ENCODE data around the gene PDGFA.

Gene PDGFA

GRCh38 chr7:457814-458510 is 61.7 kb downstream of the PDGFA start:
- DNase-seq: no peak

GRCh38 chr7:455110-455928 is 64.3 kb downstream of the PDGFA start:
- DNase-seq: no peak

DNA sequence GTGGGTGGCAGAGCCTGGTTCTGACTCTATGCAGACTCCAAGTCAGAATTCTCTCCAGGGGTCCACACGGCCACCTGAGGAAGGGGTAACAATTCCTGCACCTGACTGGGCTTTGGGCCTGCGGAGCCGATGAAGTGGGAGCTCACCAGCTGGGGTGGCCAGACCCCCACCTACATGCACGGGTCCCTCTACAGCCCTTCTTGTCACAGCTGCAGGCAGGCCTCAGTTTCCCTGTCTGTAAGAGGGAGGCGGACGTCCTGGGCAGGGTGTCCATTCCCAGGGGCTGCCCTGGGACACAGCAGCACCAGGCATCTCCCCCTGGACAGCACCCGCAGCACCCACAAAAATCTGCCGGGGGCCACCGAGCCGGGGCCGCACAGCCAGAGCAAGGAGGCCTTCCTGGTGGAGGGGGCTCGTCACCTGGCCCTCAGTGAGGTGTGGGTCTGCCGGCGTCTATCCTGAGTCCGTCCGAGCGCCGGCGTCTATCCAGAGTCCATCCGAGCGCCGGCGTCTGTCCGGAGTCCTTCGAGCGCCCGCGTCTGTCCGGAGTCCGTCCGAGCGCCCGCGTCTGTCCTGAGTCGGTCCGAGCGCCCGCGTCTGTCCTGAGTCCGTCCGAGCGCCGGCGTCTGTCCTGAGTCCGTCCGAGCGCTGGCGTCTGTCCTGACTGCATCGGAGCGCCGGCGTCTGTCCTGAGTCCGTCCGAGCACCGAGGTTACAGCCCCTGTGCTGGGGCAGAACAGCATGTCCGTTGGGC is 65.1 kb downstream of the PDGFA start:
- no peak for DNase-seq

DNA sequence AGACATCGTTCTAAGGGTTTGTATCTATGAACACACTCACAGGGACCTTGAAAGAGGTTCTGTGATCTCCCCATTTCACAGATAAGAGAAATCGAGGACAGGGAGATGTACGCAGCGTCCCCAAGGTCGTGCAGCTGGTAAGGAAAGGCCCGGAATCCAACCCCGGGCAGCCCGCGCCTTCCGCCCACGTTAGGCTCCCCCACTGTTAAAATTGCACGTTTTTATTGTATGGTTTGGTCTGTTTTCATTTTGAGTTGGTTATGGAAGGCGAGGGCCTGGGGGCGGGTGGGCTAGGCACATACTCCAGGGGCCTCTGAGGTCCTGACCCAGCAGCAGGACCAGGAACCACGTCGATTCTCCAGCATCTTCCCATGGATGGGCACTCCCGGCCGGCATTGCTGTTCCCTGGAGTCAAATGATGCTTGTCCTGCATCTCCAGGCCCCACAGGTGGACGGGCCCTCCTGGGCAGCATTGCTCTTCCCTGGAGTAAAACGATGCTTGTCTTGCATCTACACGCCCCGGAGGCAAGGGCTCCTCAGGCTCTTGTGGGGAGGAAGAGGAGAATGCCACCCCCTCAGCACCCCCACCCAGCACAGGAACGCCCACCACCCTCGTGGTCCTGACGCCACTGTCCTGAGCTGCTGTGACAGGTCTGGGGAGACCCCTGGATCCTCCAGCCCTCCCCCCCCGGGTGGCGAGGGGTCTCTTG is 65.9 kb downstream of the PDGFA start:
- no peak for DNase-seq

GRCh38 chr7:452791-453455 is 66.7 kb downstream of the PDGFA start:
- no peak for DNase-seq

GRCh38 chr7:452226-452751 is 67.4 kb downstream of the PDGFA start:
- DNase-seq: no peak

DNA sequence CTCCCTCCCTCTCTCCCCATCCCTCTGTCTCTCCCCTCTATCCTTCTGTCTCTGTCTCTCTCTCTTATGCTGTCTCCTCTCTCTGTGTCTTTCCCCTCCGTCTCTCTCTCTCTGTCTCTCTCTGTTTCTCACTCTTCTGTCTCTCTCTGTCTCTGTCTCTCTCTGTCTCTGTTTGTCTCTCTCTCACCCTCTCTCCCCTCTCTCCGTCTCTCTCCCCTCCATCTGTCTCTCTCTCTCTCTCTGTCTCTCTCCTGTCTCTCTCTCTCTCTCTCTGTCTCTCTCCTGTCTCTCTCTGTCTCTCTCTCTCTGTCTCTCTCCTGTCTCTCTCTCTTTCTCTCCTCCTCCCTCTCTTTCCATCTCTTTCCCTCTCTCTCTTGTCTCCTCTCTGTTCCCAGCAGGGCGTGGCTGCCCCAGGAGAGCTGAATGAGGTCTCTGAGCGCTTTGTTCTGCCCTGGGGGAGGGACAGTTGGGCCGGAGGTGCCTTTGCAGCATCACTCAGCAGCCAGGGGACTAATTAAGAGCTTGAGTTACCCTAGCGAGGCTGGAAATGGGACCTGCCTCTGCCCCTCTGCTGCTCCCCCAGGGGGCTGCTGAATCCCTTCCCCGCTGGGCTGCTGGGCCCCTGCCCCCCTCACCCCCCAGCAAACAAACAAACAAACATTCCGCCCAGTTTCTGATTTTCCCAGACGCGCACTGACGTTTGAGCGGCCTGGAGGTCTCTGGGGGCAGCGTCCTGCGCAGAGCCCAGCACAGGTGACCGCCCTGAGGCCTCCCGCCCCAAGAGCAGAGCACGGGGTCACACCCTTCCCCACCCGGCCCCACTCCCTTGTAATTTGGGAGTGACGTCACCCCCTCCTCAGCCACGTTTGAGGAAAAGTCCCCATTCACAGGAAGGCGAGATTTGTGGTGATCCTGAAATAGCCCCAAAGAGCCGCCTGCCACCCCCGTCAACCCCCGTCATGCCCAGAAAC is 68.1 kb downstream of the PDGFA start:
- no peak for DNase-seq

- DNase-seq: no peak
Measured at GRCh38 chr7:450741-451140, 68.9 kb downstream of the PDGFA start.

GRCh38 chr7:450036-450435 is 69.6 kb downstream of the PDGFA start:
- DNase-seq: no peak

DNA sequence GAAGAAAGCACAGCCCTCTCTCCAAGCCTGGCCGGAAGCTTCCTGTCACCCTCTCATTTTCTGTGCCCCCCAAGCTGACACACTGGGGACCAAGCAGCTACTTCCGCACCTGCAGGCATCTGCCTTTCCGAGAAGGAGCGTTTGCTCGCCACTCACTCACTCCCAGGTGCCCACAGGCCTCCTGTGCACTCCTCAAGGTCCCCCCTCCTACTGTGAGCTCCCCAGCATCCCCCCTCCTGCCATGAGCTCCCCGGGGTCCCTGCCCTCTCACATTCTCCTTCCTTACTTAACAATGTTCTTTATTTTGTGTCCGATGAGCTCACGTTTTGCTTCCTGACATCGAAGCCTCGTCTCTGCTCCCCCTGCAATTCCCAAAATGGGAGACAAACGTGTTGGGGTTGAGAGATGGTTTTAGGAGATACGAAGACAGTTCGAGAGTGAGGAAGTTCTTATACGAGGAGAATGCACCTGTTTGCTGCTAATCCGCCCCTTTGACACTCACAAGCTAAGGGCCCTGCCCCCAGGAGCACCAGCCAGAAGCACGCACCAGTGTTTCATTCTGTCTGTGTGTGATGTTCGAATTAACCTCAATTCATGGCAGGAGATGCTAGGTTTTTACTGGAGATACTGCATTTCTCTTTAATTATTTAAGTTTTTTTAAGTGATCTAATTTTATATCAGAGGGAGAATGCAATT is 70.2 kb downstream of the PDGFA start:
- no peak for DNase-seq

DNA sequence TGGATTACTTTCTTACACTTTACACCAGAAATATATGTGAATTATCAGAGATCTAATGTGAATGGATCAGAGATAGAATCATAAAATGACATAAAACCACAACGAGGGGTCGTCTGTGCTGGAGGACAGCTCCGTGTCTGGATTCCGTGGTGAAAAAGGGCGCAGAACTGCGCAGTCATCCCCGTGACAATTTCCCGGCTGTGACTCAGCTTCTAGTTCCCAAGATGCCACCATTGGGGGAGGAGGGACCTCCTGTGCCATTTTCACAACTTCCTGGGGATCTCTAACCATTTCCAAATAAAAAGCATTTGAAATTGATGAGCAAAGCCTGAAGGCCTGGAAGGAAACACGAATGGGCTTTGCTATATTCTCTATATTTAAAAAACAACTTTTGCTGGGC is 72.1 kb downstream of the PDGFA start:
- no peak for DNase-seq
